Epidermal melanocyte (primary cell): ENCODE data around the gene PTPRU.
A peak's percentile ranks its signal among the peaks of the same experiment; 100 is the strongest.

Experiments used
- DNase-seq: peaks from one replicate; pipeline ENCODE4 v3.0.0; 2011; ENCODE audit warnings: low spot score; ENCODE audit not compliant: insufficient read length

PTPRU gene

GRCh38 chr1:29264773-29265389, 28.6 kb downstream of the PTPRU start:
- no peak for DNase-seq

DNA sequence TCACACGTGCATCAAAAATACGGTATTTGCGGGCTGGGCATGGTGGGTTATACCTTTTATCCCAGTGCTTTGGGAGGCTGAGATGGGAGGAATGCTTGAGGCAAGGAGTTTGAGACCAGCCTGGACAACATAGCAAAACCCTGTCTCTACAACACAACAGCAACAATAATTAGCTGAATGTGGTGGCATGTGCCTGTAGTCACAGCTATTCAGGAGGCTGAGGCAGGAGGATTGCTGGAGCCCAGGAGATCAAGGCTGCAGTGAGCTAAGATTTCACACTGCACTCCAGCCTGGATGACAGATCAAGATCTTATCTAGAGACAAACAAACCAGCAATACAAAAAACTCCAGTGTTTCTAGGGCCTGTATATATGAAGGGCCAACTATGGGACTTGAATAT, 30.6 kb downstream of the PTPRU start:
- no peak for DNase-seq

GRCh38 chr1:29267321-29268070, 31.2 kb downstream of the PTPRU start:
- DNase-seq, result no peak

- no peak for DNase-seq
Observed at GRCh38 chr1:29269382-29269781, 33.1 kb downstream of the PTPRU start.

GRCh38 chr1:29270929-29271521, 34.7 kb downstream of the PTPRU start:
- DNase-seq, result no peak

- DNase-seq, result peak; percentile 63
Observed at GRCh38 chr1:29271724-29272123, 35.4 kb downstream of the PTPRU start.

DNA sequence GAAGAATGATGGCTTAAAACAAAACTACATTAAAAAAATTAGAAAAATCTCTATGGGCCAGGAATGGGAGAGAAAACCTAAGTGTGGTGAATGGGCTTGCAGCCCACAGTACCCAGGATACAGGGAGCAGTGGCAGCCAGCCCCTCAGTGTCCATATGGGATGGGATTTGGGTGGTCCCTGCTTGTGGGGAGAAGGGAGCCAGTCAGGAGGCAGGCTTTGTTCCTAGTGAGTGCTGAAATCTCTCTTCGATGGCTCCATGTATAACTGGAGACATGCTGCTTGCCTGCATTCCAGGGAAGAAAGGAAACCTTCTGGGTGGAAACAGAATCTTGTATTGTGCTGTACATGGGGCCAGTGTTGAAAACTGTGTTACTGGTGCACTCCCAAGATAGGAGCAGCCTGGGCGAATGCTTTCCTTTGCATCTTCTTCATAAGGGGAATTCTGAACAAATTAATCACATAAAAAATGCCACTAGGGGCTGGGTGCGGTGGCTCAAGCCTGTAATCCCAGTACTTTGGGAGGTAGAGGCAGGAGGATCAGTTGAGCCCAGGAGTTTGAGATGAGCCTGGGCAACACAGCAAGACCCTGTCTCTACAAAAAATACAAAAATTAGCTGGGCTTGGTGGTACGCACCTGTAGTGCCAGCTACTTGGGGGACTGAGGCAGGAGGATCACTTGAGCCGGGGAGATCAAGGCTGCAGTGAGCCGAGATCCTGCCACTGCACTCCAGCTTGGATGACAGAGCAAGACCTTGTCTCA, 36.0 kb downstream of the PTPRU start:
- no peak for DNase-seq

GRCh38 chr1:29275435-29275834, 39.1 kb downstream of the PTPRU start:
- DNase-seq, result no peak

DNA sequence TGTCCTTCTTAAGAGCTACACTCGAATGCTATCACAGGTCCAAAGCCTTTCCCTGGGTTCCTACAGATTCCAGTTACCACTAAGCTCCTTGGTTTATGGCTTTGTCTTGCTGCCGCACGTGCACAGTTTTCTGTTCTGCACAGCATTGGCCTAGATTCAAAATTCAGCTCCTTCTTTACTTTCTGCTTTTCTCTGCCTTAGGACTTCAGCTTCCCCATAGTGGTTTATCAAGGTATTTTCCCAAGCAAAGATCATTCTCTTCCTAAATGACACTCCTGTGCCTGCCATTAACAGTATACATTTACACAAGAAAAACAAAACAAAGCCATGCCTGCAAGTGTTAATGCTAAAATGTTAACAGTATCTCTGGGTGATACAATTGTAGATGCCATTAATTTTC, 41.8 kb downstream of the PTPRU start:
- DNase-seq, result no peak

DNA sequence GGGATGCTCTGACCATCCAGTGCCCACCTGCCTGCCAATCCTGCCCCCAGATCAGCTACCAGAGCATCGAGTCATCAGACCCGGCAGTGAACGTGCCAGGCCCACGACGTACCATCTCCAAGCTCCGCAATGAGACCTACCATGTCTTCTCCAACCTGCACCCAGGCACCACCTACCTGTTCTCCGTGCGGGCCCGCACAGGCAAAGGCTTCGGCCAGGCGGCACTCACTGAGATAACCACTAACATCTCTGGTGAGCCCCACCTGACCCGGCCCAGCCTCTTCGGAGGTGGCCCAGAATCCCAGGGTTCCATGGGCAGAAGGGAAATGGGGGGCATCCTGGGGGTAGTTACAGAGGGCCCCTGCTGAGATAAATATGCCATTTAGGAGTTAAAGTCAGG, 43.1 kb downstream of the PTPRU start:
- DNase-seq, result no peak

GRCh38 chr1:29279951-29280391, 43.6 kb downstream of the PTPRU start:
- DNase-seq, result no peak

DNA sequence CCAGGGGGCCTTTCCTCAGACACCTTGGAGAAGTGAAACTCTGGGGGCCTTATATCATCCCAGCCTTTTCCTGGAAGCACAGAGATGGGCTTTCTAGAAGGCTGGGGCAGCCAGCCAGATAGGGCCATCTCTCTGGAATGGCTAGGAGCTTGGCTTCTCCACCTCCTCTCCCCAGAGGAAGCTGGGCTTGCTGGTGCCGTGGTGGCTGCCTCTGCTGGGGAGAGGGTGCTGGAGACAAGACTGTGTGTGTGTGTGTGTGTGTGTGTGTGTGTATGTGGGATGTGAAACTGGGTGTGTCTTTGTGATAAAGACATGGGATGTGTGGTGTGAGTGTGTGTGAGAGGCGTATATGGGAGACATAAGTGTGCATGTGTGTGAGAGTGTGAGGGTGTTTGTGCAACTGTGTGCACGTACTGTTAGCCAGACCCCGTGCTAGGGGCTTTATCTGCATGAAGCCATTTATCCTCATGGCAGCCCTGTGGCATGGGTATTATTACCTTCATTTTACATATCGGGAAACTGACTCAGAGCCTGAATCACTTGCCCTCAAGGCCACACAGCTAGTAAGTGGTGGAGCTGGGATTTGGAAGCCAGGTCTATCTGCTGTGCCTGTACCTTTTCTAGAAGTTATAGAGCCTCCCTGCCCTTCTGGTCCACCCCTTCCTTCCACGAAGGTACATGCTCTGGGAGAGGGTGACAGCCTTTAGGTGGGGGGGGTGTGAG, 44.2 kb downstream of the PTPRU start:
- DNase-seq, result no peak

DNA sequence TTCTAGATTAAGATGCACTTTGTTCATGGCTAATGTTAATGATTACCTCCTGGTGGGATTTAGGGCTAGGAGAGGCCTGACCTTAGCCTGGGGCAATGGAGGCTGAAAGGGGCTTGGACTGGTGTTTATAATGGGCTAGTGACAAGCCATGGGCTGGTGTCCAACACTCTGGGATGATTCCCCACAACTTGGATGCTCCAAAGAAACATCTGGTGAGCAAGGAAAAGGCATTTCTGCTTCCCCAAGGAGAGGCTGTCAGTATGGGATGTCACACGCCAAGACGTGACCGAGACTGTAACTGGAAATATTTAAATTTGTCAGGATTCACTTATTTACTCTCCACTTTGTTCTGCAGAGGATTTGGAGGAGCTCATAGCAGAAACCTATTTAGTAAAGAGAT, 45.2 kb downstream of the PTPRU start:
- no peak for DNase-seq

GRCh38 chr1:29282135-29282923, 46.0 kb downstream of the PTPRU start:
- DNase-seq, result no peak

GRCh38 chr1:29282924-29283803, 46.8 kb downstream of the PTPRU start:
- no peak for DNase-seq

DNA sequence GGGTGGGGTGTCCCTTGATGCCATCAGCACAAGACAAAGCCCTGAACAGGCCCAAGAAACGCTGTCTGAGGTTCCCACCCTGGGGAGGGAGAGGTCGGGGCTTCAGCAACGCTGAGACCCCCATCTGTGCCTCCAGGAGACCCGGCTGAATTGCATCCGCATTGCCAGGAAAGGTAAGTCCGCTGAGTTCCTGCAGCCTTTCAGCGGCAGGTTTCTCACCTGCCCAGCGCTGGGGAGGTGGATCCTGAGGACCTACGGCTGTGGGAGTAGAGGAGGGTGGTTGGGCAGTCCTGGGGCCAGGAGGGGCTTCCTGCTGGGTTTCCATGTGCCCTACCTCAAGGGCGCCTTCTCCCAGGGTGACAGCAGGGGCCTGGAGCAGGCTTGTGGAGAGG, 47.5 kb downstream of the PTPRU start:
- no peak for DNase-seq

DNA sequence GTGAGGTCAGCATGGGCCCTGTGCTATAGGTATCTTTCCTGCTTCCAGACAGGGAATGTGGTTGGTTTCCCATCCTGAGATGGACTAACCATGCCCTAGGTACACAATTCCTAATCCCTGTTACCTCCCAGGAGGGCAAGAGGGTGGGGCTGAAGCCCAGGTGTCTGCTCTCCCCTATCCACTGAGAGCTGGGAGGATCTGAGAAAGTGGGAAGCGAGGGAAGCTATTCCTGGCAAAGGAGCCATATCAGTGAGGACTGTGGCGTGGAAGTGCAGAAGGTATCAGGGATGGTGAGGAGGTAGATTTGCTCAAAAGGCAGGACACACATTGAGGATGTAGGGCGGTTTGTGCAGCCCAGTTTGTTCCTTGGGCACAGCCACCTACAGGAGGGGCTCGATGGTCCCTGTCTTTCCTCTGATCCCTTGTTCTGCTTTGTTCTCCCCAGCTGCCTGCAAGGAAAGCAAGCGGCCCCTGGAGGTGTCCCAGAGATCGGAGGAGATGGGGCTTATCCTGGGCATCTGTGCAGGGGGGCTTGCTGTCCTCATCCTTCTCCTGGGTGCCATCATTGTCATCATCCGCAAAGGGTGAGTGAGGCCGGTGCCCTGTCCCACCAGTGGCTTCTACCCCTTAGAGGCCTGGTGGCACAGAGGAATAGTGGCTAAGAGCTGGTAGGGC, 48.1 kb downstream of the PTPRU start:
- DNase-seq, result no peak

- DNase-seq, result no peak
Observed at GRCh38 chr1:29284961-29285560, 48.7 kb downstream of the PTPRU start.

GRCh38 chr1:29285771-29286170, 49.4 kb downstream of the PTPRU start:
- DNase-seq, result no peak
